Measurements from ENCODE around the gene GAPDHS. TPM values are rescaled to one million over a fixed set of nuclear protein-coding genes. Genes with fewer than 3 reads are reported as not detected.

GAPDHS gene
- total RNA-seq, 1 experiment from 2014 or later = not detected

DNA sequence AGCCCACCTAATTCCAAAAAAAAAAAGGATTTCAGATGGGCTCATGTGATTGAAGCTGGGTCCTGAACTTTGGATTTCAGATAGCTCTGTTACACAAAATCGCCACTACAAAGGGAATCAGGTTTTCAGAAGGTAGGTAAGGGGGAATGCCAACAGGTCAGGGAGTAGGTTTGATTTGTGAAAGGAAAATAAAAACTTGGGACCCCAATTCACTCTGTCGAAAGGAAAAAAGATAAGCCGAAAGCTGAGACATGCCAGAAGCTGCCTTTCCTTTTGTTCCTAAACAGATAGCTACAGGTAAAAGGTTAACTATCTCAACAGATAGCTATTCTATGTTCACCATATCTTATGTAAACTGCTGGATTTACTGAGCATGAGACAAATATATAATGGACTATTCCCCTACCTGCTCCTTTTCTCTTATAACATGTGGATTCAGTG, 47.0 kb upstream of the GAPDHS start:
- H3K27me3 Mint-ChIP-seq (ENCODE audit: low read depth) = peaks cover 37% of the 10 kb centered on the region
- WGBS (ENCODE audit: extremely low coverage, insufficient read length, low lambda C conversion rate) = no CpG with 5 or more reads among the region's 3 CpGs
- H2BK20ac ChIP-seq (ENCODE audit: low read depth, low read length, poor library complexity, severe bottlenecking) = no peak overlapping the region
- H3K4me1 ChIP-seq (ENCODE audit: insufficient read depth, low read length) = no peaks in the 10 kb centered on the region
- no peak overlapping the region for H3K27ac Mint-ChIP-seq
- no peak overlapping the region for H3K14ac ChIP-seq (ENCODE audit: insufficient read depth, low read length)
- no peak overlapping the region for H2AFZ ChIP-seq (ENCODE audit: low read length)
- no peak overlapping the region for H3T11ph ChIP-seq (ENCODE audit: low read length)
- no peaks in the 10 kb centered on the region for H3K9me3 Mint-ChIP-seq
- no peaks in the 10 kb centered on the region for H3K36me3 Mint-ChIP-seq (ENCODE audit: insufficient read depth in 1 of 3, low read depth in 3 of 3)
- no peaks in the 10 kb centered on the region for H3K27me3 ChIP-seq (ENCODE audit: insufficient read depth, low read length)
- peaks cover 0 to 3% of the 10 kb centered on the region in 2 experiments; a peak in 1 of 4 replicates for H3K4me1 Mint-ChIP-seq
- no peak overlapping the region for H3K18ac ChIP-seq (ENCODE audit: insufficient read length, low read depth, low read length)
- no peak overlapping the region for H3K4ac ChIP-seq (ENCODE audit: low read depth, low read length)
- no peak overlapping the region for H4K5ac ChIP-seq (ENCODE audit: insufficient read length, low read depth, low read length)
- H3K4me3 Mint-ChIP-seq = no peak overlapping the region
- H3K79me1 ChIP-seq (ENCODE audit: insufficient read depth, low read depth, low read length, poor library complexity, severe bottlenecking) = no peaks in the 10 kb centered on the region
- no peaks in the 10 kb centered on the region for H3K79me2 ChIP-seq (ENCODE audit: insufficient read depth, low read length)
- no peak for DNase-seq
- H3K27ac ChIP-seq (ENCODE audit: insufficient read length, low read depth, low read length) = no peak overlapping the region
- H2BK12ac ChIP-seq (ENCODE audit: insufficient read length, low read depth, low read length) = no peak overlapping the region
- no peak overlapping the region for H4K8ac ChIP-seq (replicated peaks; ENCODE audit: insufficient read length, low read depth, low read length)
- no peak overlapping the region for H3K56ac ChIP-seq (ENCODE audit: insufficient read length, low read depth, low read length)
- no peaks in the 10 kb centered on the region for H3K9me3 ChIP-seq (ENCODE audit: control insufficient read depth, low read depth, low read length)
- H3K23me2 ChIP-seq (ENCODE audit: insufficient read length, low read depth, low read length, poor library complexity, severe bottlenecking) = no peaks in the 10 kb centered on the region
- no peak overlapping the region for H2BK5ac ChIP-seq (ENCODE audit: insufficient read length, low read length)
- H3K9ac ChIP-seq (ENCODE audit: extremely low read depth, insufficient read length, low read length) = no peak overlapping the region
- H3K4me2 ChIP-seq (ENCODE audit: insufficient read depth, insufficient read length, low read length) = no peak overlapping the region
- no peak overlapping the region for H3K23ac ChIP-seq (ENCODE audit: insufficient read length, low read depth, low read length)
- no peak overlapping the region for H2AK5ac ChIP-seq (ENCODE audit: insufficient read length, low read length)
- H4K20me1 ChIP-seq (ENCODE audit: control insufficient read depth, insufficient read depth, insufficient read length) = no peaks in the 10 kb centered on the region
- H4K91ac ChIP-seq (ENCODE audit: insufficient read length, low read depth, low read length) = no peak overlapping the region
- no peak overlapping the region for H2BK15ac ChIP-seq (ENCODE audit: low read depth, low read length)
- TF ChIP-seq, protein P1, sequence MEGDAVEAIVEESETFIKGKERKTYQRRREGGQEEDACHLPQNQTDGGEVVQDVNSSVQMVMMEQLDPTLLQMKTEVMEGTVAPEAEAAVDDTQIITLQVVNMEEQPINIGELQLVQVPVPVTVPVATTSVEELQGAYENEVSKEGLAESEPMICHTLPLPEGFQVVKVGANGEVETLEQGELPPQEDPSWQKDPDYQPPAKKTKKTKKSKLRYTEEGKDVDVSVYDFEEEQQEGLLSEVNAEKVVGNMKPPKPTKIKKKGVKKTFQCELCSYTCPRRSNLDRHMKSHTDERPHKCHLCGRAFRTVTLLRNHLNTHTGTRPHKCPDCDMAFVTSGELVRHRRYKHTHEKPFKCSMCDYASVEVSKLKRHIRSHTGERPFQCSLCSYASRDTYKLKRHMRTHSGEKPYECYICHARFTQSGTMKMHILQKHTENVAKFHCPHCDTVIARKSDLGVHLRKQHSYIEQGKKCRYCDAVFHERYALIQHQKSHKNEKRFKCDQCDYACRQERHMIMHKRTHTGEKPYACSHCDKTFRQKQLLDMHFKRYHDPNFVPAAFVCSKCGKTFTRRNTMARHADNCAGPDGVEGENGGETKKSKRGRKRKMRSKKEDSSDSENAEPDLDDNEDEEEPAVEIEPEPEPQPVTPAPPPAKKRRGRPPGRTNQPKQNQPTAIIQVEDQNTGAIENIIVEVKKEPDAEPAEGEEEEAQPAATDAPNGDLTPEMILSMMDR (conservative IDR thresholded peaks at IDR 0.05) = no peak
- no peak overlapping the region for H2BK120ac ChIP-seq (ENCODE audit: low read depth, low read length, poor library complexity, severe bottlenecking)

Measured in H9 (cell line).